Activated CD4-positive, alpha-beta memory T cell treated with anti-CD3 and anti-CD28 coated beads for 36 hours (primary cell): Measurements from ENCODE around the gene FRAS1. TPM values are rescaled to one million over a fixed set of nuclear protein-coding genes. Genes with fewer than 3 reads are reported as not detected.

Experiments used
- CTCF ChIA-PET: fragments of 350-600 bp; sonication (Branson Sonifier 250); formaldehyde crosslinking; loops from one replicate; lab custom pipeline; 2021; ENCODE audit warnings: antibody characterized with exemption, inconsistent platforms; lab: Charles Lee
- POLR2A ChIA-PET: fragments of 350-600 bp; sonication (Branson Sonifier 250); formaldehyde crosslinking; loops from one replicate; lab custom pipeline; 2021; ENCODE audit warnings: antibody characterized with exemption; lab: Charles Lee
- DNase-seq: peaks from one replicate; pipeline ENCODE4 v3.0.0-alpha.2; 2020
- H3K27ac Mint-ChIP-seq: one replicate; pipeline ENCODE4 v1.8.0; 2021; ENCODE audit warnings: mixed read lengths
- H3K27me3 Mint-ChIP-seq: one replicate; pipeline ENCODE4 v1.8.0; 2021; ENCODE audit warnings: mixed read lengths
- H3K36me3 Mint-ChIP-seq: one replicate; pipeline ENCODE4 v1.8.0; 2021; ENCODE audit warnings: mixed read lengths
- H3K4me1 Mint-ChIP-seq: one replicate; pipeline ENCODE4 v1.8.0; 2021; ENCODE audit warnings: low read depth, mixed read lengths
- H3K4me3 Mint-ChIP-seq: one replicate; pipeline ENCODE4 v1.8.0; 2021; ENCODE audit warnings: mild to moderate bottlenecking, mixed read lengths
- H3K9me3 Mint-ChIP-seq: one replicate; pipeline ENCODE4 v1.8.0; 2021; ENCODE audit warnings: mixed read lengths
- intact Hi-C: fragments of 100-400 bp; cut with micrococcal nuclease; formaldehyde crosslinking; loops from one replicate; pipeline ENCODE4 v1.15.1; 2023
- total RNA-seq, 2 experiments: library from RNA; stranded (reverse); gene quantifications; one replicate each; pipeline ENCODE4 v1.2.3, GENCODE V29; 2021

Gene FRAS1
- total RNA-seq, 2 experiments from 2014 or later, result not detected

DNA sequence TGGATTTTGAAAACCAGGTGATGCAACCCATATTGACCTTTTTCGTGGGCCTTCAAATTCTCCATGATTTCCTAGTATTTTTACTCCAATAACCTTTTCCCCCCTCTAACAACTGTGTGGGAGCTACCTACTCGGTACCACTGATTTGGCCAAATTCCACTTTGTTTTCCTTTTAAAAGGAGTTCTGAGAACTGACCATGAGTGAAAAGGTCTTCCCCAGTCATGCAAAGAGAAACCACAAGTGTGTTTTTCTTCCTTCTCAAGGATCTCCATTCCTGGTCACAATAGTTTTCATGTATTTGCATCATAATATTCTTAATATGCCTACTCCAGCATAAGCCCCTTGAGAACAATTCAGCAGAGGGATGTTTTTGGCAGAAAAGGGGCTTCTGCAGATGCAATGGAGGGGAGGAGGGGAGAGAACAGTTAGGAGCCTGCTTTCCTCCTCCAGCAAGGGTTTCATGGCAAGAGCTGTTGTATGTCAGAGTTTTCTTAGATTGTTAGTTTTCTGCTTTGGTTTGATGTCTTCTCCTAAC, 299.2 kb downstream of the FRAS1 start:
- H3K4me1 Mint-ChIP-seq, result no peaks in the 10 kb centered on the region
- DNase-seq, result no peak
- H3K27me3 Mint-ChIP-seq, result peaks cover 3% of the 10 kb centered on the region
- POLR2A ChIA-PET, result no interaction called here
- H3K36me3 Mint-ChIP-seq, result no peaks in the 10 kb centered on the region
- CTCF ChIA-PET, result no interaction called here
- no peak overlapping the region for H3K4me3 Mint-ChIP-seq
- H3K9me3 Mint-ChIP-seq, result no peaks in the 10 kb centered on the region
- H3K27ac Mint-ChIP-seq, result no peak overlapping the region
- intact Hi-C loops, result no loop called here

DNA sequence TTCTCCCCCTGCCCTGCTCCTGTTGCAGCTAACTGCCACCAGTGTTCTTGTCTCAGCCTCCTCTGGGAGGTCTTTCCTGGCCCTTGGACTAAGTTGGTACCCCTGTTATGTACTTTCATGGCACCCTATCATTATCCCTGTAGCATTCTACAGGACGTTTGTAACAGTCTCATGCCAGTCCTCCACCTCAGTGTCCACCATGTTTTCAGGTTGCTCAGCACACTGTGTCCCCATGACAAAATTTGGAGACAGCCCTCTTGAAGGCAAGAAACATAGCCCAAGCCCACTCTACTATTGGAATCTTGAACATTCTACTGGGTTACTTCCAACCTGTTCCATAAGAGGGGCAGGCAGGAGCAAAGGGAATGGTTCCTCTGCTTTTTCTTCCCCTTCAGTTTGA, 300.0 kb downstream of the FRAS1 start:
- DNase-seq, result no peak
- no peaks in the 10 kb centered on the region for H3K36me3 Mint-ChIP-seq
- no peak overlapping the region for H3K27ac Mint-ChIP-seq
- ChIA-PET POLR2A (no interaction called here), CTCF (no interaction called here)
- intact Hi-C loops, result no loop called here
- no peaks in the 10 kb centered on the region for H3K9me3 Mint-ChIP-seq
- H3K4me1 Mint-ChIP-seq, result no peaks in the 10 kb centered on the region
- H3K27me3 Mint-ChIP-seq, result peaks cover 3% of the 10 kb centered on the region
- H3K4me3 Mint-ChIP-seq, result no peak overlapping the region

DNA sequence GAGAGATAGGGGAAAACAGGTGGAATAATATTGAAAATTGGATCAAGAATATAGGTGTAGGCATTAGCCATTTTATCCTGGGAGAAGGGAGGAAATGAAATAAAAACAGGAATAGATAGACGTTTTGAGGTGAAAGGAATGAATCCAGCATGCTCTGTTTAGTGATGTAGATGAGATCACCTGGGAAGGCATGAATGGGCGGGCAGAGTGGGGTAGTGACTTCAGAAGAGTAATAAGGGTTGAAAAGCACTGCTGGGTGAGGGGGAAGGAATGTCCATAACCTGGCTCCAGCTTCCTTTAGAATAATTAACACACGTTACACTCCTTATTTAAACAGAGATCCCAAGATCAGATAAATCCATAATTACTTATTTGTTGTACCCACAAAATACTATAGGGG, 303.3 kb downstream of the FRAS1 start:
- ChIA-PET CTCF (no interaction called here), POLR2A (no interaction called here)
- Mint-ChIP-seq H3K4me3 (no peak overlapping the region), H3K27me3 (peaks cover 5% of the 10 kb centered on the region), H3K9me3 (no peaks in the 10 kb centered on the region), H3K27ac (no peak overlapping the region), H3K4me1 (no peaks in the 10 kb centered on the region), H3K36me3 (no peaks in the 10 kb centered on the region)
- intact Hi-C loops, result no loop called here
- no peak for DNase-seq

DNA sequence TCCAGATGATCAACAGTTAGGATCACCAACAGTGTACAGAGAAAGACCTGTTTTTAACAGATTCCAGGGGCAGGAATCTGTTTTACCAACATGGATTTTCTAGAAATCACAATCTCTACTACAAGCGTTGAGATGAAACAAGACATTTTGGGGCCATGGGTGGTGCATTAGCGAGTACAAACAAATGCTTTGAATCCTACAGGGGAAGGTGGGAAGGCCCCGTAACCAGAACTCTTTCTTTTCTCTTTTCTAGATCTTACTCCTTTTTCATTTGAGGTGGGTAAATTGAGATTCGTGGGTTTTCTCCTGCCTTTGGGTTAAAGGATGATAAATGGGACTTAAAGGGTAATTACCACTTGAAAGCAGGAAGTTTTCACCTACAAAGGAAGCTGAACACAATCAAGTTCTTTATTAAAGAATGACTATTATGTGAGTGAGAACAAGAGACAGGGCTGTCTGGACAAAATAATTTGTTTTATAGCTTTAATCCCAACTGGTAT, 304.5 kb downstream of the FRAS1 start:
- POLR2A ChIA-PET, result no interaction called here
- H3K27ac Mint-ChIP-seq, result no peak overlapping the region
- intact Hi-C loops, result no loop called here
- CTCF ChIA-PET, result no interaction called here
- no peaks in the 10 kb centered on the region for H3K9me3 Mint-ChIP-seq
- no peak for DNase-seq
- H3K36me3 Mint-ChIP-seq, result no peaks in the 10 kb centered on the region
- no peak overlapping the region for H3K4me3 Mint-ChIP-seq
- no peaks in the 10 kb centered on the region for H3K4me1 Mint-ChIP-seq
- H3K27me3 Mint-ChIP-seq, result peaks cover 5% of the 10 kb centered on the region

DNA sequence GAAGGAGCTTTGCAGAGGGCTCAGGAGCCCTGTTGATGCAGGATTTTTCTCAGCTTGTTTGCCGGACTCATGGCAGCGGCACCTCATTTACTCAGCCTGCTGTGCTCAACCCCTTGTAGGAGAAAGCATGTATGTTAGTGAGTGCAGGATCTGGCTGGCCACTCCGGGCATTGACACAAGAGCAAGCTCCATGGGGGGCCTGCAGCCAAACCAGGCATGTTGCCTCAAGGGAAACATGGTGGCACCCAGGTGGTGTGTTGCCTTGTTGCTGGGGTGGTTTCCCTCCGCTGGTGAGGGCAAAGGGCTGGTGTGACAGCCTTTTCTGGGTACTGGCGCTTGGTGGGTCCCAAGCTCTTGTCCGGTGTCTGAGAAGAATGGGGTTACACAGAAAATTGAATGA, 305.2 kb downstream of the FRAS1 start:
- Mint-ChIP-seq H3K4me3 (no peak overlapping the region), H3K36me3 (no peaks in the 10 kb centered on the region), H3K27me3 (peaks cover 5% of the 10 kb centered on the region), H3K27ac (no peak overlapping the region), H3K9me3 (no peaks in the 10 kb centered on the region), H3K4me1 (no peaks in the 10 kb centered on the region)
- ChIA-PET POLR2A (no interaction called here), CTCF (no interaction called here)
- intact Hi-C loops, result no loop called here
- DNase-seq, result no peak

DNA sequence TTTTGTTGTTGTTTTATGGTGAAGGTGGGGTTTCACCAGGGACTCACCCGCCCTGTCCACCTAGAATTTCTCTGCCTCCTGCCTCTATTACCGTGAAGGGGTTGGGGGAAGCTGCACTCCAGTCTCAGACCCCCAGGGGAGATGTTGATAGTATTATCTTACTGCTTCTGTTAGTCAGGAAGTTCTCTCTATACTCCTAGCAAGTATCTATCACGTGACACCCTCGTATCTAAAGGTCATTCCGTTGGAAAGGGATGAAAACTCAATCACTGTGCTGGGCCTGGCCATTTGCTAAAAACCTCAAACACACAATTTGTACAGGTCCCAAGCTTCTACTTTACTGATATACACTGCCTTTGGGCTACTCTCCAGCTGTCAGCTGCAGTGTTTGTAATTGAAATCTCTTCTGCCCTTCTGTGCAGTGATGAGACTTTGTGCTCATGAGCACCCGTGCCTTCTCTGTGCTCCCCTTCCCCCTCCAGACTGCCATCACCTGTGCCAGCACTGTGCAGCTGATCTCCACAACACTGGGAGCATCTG, 306.0 kb downstream of the FRAS1 start:
- no peak overlapping the region for H3K27ac Mint-ChIP-seq
- POLR2A ChIA-PET, result no interaction called here
- H3K4me3 Mint-ChIP-seq, result no peak overlapping the region
- peaks cover 5% of the 10 kb centered on the region for H3K27me3 Mint-ChIP-seq
- no peaks in the 10 kb centered on the region for H3K9me3 Mint-ChIP-seq
- DNase-seq, result no peak
- H3K4me1 Mint-ChIP-seq, result no peaks in the 10 kb centered on the region
- intact Hi-C loops, result no loop called here
- CTCF ChIA-PET, result no interaction called here
- H3K36me3 Mint-ChIP-seq, result no peaks in the 10 kb centered on the region

DNA sequence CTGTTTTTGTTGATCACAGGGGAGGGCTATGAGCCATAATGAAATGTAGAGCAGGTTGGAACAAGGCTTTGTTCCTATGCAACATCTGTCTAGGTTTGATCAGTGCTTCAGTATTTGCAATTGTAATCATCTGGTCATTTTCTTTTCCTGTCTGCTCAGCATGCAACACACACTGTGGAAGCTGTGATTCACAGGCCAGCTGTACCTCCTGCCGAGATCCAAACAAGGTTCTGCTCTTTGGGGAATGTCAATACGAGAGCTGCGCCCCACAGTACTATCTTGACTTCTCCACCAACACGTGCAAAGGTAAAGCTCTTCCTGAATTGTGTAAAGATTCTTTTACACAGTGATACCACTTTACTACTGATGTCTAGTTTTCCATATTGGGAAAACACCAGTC, 312.6 kb downstream of the FRAS1 start:
- ChIA-PET CTCF (no interaction called here), POLR2A (no interaction called here)
- H3K4me3 Mint-ChIP-seq, result no peak overlapping the region

DNA sequence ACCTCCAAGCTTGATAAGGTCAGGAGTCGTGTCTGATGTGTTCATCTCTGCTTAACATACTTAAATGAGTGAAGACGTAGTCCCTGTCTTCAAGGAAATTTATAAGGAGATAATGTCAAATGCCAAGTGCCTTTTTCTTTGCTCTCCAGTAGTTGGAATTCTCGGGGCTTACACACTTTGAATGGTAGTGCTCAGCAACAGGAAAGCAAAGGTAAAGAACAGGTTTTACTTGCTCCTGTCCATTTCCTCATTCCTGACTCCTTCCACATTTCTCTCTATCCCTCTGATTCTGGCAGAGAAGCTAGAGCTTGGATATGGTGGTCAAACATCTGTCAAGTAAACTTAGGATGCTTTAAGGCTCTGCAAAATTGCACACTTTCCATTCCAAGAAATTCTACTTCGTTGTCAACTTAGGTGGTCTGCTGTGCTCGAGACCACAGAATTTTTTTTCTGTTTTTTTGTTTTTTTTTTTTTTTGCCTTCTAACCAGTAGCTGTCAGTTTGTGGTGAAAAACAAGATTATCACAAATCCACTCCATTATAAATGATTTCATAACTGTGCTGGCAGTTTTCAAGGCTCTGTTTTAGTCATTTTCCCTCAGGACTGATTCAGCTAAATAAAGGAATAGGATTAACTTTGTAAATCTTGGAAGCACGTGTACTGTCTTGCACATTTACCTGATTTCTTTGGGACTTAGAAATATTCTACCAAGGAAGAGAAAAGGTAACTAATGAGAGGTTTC, 313.7 kb downstream of the FRAS1 start:
- Mint-ChIP-seq H3K27me3 (no peaks in the 10 kb centered on the region), H3K4me3 (no peak overlapping the region), H3K36me3 (no peaks in the 10 kb centered on the region), H3K4me1 (no peaks in the 10 kb centered on the region), H3K27ac (no peak overlapping the region), H3K9me3 (no peaks in the 10 kb centered on the region)
- ChIA-PET POLR2A (no interaction called here), CTCF (no interaction called here)
- intact Hi-C loops, result no loop called here
- no peak for DNase-seq

More for the DNA sequence above, 312.6 kb downstream of the FRAS1 start:
- H3K27me3 Mint-ChIP-seq, result no peaks in the 10 kb centered on the region
- intact Hi-C loops, result no loop called here
- H3K36me3 Mint-ChIP-seq, result no peaks in the 10 kb centered on the region
- no peak overlapping the region for H3K27ac Mint-ChIP-seq
- no peak for DNase-seq
- no peaks in the 10 kb centered on the region for H3K4me1 Mint-ChIP-seq
- no peaks in the 10 kb centered on the region for H3K9me3 Mint-ChIP-seq

DNA sequence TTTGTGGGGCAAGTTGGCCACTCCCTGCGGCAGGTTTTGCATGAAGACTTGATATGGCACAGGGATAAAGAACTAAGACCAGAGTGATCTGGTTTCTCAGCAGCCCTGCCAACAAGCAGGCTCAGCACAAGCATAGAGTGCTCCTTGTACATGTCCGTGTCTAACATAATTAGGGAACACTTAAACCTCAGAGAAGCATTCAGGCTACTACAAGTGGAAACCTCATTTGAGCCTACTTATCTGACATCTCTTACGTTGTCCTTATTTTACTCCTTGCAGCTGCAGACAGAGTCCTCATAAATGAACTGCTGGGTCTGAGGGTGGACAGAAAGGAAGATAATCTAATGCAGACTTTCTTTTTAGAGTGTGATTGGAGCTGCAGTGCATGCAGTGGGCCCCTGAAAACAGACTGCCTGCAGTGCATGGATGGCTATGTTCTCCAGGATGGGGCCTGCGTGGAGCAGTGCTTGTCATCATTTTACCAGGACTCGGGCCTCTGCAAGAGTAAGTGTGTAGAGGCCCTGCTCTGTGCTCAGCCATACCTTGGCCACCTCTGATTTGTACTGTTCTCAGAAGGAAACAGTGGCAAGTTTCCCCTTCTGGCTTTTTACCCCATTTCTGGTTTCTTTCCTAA, 315.3 kb downstream of the FRAS1 start:
- DNase-seq, result no peak
- Mint-ChIP-seq H3K27ac (no peak overlapping the region), H3K36me3 (no peaks in the 10 kb centered on the region), H3K4me3 (no peak overlapping the region), H3K27me3 (no peaks in the 10 kb centered on the region), H3K9me3 (no peaks in the 10 kb centered on the region), H3K4me1 (no peaks in the 10 kb centered on the region)
- intact Hi-C loops, result no loop called here
- POLR2A ChIA-PET, result no interaction called here
- CTCF ChIA-PET, result no interaction called here

DNA sequence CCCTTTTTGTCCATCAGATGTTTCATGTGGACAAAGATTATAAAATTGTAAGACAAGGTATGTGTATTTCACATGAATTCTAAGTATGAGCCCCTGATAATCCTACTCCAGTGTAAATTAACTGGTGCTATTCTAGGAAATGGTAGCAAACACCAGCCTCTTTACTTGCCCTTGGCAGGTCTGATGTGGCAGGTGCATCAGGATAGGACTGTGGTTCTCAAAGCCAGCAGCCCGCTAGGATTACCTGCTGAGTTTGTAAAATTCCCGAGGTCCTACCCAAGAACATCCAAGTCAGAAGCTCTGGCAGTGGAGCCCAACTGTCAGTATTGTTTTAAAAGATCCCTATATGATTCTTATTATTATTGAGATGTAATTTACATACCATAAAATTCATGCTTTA, 320.4 kb downstream of the FRAS1 start:
- H3K27me3 Mint-ChIP-seq, result no peaks in the 10 kb centered on the region
- POLR2A ChIA-PET, result no interaction called here
- CTCF ChIA-PET, result no interaction called here
- H3K4me3 Mint-ChIP-seq, result no peak overlapping the region
- H3K4me1 Mint-ChIP-seq, result no peaks in the 10 kb centered on the region
- no peak overlapping the region for H3K27ac Mint-ChIP-seq
- H3K36me3 Mint-ChIP-seq, result no peaks in the 10 kb centered on the region
- H3K9me3 Mint-ChIP-seq, result no peaks in the 10 kb centered on the region
- no peak for DNase-seq
- intact Hi-C loops, result no loop called here

DNA sequence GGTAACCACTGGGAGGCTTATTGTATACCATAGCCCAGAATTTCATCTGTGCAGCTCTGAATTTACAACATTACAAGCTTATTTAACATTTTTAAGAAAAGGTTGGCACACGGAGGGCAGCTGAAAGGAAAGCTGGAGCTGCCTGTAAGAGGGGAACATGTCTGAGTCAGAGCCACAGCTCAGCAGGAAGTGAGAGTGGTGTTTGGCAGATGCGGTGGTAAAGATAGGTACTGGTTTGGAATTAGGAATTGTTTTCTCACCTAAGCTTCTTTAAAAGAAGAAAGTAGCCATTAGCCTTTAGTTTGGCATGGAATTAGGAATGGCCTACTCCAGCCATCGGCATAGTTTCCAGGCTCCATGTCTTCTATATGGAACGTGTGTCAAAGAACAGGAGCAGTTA, 321.9 kb downstream of the FRAS1 start:
- Mint-ChIP-seq H3K27me3 (no peaks in the 10 kb centered on the region), H3K27ac (no peak overlapping the region), H3K4me3 (no peak overlapping the region), H3K36me3 (no peaks in the 10 kb centered on the region), H3K4me1 (no peaks in the 10 kb centered on the region), H3K9me3 (no peaks in the 10 kb centered on the region)
- intact Hi-C loops, result no loop called here
- no peak for DNase-seq
- ChIA-PET CTCF (no interaction called here), POLR2A (no interaction called here)

DNA sequence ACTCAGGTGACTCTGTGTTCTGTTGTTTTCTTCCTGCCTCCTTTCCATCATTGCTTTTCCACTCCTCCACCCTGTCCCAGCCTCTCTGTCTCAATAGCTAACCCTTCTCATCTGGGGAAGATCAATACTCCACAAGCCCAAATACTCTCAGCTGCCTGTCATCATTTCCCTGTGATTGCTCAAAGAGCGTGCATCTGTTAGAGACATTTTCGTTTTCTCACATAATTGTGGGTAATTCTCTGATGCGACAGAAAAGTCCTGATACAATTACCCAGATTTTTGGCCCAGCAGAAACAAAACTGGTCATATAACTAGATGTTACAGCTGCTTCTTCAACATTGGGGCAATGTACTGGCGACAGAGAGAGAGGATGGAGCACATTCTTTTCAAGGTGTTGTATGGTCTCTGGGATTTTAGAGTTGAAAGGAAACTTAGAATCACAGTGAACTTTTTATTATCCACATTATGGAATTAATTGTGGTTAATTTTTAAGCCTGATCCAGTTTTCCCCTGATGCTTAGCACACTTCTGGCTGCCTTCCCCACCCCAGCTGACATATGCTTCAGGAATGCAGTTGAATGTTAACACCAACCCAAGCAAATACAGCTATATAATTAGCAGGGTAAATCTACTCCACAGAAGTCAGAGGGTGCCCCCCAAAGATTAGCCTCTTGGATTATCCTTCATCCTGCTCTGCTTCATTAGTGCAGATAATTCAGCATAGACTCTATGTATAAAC, 323.0 kb downstream of the FRAS1 start:
- ChIA-PET CTCF (no interaction called here), POLR2A (no interaction called here)
- no peak for DNase-seq
- Mint-ChIP-seq H3K36me3 (no peaks in the 10 kb centered on the region), H3K27me3 (no peaks in the 10 kb centered on the region), H3K4me1 (no peaks in the 10 kb centered on the region), H3K4me3 (no peak overlapping the region), H3K9me3 (no peaks in the 10 kb centered on the region), H3K27ac (no peak overlapping the region)
- intact Hi-C loops, result no loop called here
